ENCODE measurements around the gene TBC1D22A. TPM values are rescaled to one million over a fixed set of nuclear protein-coding genes. Genes with fewer than 3 reads are reported as not detected.
A peak's percentile ranks its signal among the peaks of the same experiment; 100 is the strongest.

TBC1D22A gene
- total RNA-seq, 1 donor from 2014 or later: 23.2 TPM

GRCh38 chr22:46963672-46964545, 201.5 kb downstream of the TBC1D22A start:
- no peaks in the 10 kb centered on the region for H3K27me3 Mint-ChIP-seq
- no peaks in the 10 kb centered on the region for H3K9me3 Mint-ChIP-seq (ENCODE audit: low read depth)
- no peaks in the 10 kb centered on the region for H3K4me1 Mint-ChIP-seq (ENCODE audit: low read depth)
- no peak for DNase-seq (ENCODE audit: low spot score, unreplicated experiment)
- H3K36me3 Mint-ChIP-seq (ENCODE audit: insufficient read depth): no peaks in the 10 kb centered on the region
- H3K27ac Mint-ChIP-seq: peak overlapping the region; percentile 73
- H3K4me3 Mint-ChIP-seq (ENCODE audit: low read depth): no peak overlapping the region
- TF ChIP-seq CTCF (IDR thresholded peaks at IDR 0.05; ENCODE audit: unreplicated experiment): no peak

GRCh38 chr22:46964773-46965550, 202.5 kb downstream of the TBC1D22A start:
- Mint-ChIP-seq H3K27me3 (no peaks in the 10 kb centered on the region), H3K27ac (no peak overlapping the region), H3K36me3 (ENCODE audit: insufficient read depth) (no peaks in the 10 kb centered on the region), H3K4me1 (ENCODE audit: low read depth) (no peaks in the 10 kb centered on the region), H3K4me3 (ENCODE audit: low read depth) (no peak overlapping the region), H3K9me3 (ENCODE audit: low read depth) (no peaks in the 10 kb centered on the region)
- no peak for TF ChIP-seq CTCF (IDR thresholded peaks at IDR 0.05; ENCODE audit: unreplicated experiment)
- no peak for DNase-seq (ENCODE audit: low spot score, unreplicated experiment)

DNA sequence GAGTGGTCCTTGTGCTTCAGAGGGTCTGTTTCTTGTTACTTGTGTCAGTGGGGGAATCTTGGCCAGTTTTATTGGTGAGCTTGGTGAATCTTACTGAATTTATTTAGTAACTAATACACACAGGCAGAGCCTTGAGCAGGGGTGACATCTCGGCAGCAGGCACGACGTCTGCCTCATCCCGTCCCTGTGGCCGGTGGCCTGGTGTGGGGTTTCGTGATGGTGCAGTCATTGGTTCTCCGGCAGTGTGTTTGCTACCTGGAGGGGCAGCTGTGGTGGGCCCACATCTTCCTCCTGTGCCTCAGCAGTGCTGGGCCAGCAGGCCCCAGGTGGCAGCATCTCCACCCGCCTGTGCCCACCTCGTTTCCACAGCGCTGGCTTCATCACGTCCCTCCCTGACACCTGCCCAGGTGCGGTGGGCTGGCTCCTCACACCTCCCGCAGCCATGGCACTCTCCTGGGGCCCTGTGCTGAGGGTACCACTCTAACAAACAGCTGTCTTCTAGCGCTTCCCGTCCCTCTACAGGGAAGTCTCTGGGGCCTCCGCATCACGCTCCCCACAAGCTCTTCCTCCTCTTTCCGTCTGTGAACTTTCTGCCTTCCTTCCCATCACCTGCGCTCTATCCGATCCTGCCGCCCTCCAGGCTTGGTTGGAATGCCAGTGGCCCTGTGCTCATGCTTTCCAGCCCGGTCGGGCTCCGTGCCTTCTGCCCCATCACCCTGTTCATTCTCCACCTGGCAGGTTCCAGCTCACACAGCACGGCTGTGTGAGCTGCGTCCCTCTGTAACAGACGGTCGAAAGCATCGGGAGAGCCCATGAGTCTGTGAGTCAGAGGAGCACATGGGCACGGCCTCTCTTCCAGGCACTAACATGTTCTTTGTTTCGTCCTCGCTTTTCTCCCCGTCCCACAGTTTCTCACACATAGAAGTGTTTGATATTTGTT, 203.4 kb downstream of the TBC1D22A start:
- no peaks in the 10 kb centered on the region for H3K36me3 Mint-ChIP-seq (ENCODE audit: insufficient read depth)
- DNase-seq (ENCODE audit: low spot score, unreplicated experiment): no peak
- H3K4me3 Mint-ChIP-seq (ENCODE audit: low read depth): no peak overlapping the region
- peaks cover 7% of the 10 kb centered on the region for H3K4me1 Mint-ChIP-seq (ENCODE audit: low read depth)
- H3K27me3 Mint-ChIP-seq: no peaks in the 10 kb centered on the region
- TF ChIP-seq CTCF (IDR thresholded peaks at IDR 0.05; ENCODE audit: unreplicated experiment): no peak
- H3K9me3 Mint-ChIP-seq (ENCODE audit: low read depth): no peaks in the 10 kb centered on the region
- peak overlapping the region; percentile 14 for H3K27ac Mint-ChIP-seq

DNA sequence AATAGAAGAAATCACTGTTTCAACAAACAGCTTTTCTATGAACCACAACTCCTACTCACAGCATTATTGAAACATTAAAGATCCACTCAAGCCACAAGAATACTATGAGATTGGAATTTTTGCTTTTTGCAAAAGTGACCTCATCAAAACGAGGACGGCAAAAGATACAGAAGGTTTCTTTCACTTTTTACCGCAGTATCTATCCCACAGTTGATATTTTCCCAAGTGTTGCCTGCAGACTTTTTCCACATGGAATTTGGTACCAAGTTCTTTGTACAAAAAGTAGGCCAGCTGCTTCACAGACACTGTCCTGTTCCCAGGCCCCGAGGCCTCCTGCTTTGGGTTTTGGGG, 204.0 kb downstream of the TBC1D22A start:
- H3K27ac Mint-ChIP-seq: no peak overlapping the region
- H3K27me3 Mint-ChIP-seq: no peaks in the 10 kb centered on the region
- peaks cover 13% of the 10 kb centered on the region for H3K4me1 Mint-ChIP-seq (ENCODE audit: low read depth)
- DNase-seq (ENCODE audit: low spot score, unreplicated experiment): no peak
- no peaks in the 10 kb centered on the region for H3K36me3 Mint-ChIP-seq (ENCODE audit: insufficient read depth)
- no peak for TF ChIP-seq CTCF (IDR thresholded peaks at IDR 0.05; ENCODE audit: unreplicated experiment)
- H3K9me3 Mint-ChIP-seq (ENCODE audit: low read depth): no peaks in the 10 kb centered on the region
- H3K4me3 Mint-ChIP-seq (ENCODE audit: low read depth): no peak overlapping the region

- Mint-ChIP-seq H3K4me3 (ENCODE audit: low read depth) (no peak overlapping the region), H3K36me3 (ENCODE audit: insufficient read depth) (no peaks in the 10 kb centered on the region), H3K9me3 (ENCODE audit: low read depth) (no peaks in the 10 kb centered on the region), H3K27ac (no peak overlapping the region), H3K27me3 (no peaks in the 10 kb centered on the region), H3K4me1 (ENCODE audit: low read depth) (peaks cover 14% of the 10 kb centered on the region)
- no peak for TF ChIP-seq CTCF (IDR thresholded peaks at IDR 0.05; ENCODE audit: unreplicated experiment)
- no peak for DNase-seq (ENCODE audit: low spot score, unreplicated experiment)
Measured at GRCh38 chr22:46966846-46967245, 204.4 kb downstream of the TBC1D22A start.

Data from progenitor cell of endocrine pancreas (in vitro differentiated cells).